AG10803 (cell line): ENCODE data around the gene KLK6.

Experiments
- DNase-seq: peaks from one replicate; pipeline ENCODE4 v3.0.0; 2010; ENCODE audit warnings: low read depth
- H3K4me3 ChIP-seq: 2 replicates; pipeline ENCODE4 v1.5.1; 2011; ENCODE audit warnings: mild to moderate bottlenecking, low read length, control low read depth
- CTCF ChIP-seq: conservative IDR thresholded peaks from 2 replicates; pipeline ENCODE4 v1.5.1; 2011; ENCODE audit warnings: mild to moderate bottlenecking, low read length, control low read depth, inconsistent platforms

KLK6 gene

DNA sequence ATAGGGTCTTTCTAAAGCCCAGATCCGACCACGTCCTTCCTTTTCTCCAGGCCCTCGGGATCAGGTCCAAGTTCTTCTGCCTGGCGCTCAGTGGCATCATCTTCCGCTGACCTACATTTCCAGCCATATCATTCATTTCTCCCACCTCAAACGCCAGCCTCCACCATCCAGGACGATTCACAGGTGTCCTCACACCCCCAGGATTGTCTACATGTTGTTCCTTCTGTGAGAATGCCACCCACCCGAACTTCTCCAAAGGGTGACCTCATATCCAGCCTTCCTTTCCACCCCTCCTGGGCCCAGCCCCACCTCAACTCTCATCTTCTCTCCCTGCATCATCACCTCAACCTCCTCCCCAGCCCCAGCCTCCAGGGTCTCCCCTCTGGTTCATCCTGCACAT lies 11.8 kb downstream of the KLK6 start:
- DNase-seq = no peak
- no peak overlapping the region for H3K4me3 ChIP-seq
- TF ChIP-seq CTCF = no peak

DNA sequence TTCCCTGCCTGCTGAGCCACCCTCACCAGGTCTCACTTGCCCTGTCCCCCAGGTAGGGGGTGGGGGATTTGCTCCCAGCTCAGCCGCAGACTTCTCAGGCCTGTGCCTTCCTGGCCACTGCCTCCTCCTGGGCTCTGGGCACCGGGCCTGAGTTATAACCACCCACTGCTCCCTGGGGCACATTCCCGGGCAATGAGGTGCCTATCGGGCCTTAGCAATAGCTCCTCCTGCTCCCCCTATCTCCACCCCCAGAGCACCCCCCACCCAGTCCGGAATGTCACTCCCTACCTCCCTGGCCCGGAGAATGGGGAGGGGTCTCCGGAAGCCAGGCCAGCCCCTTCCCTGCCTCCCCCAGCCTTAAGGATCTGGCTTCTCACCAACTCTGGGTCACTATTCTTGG lies 16.5 kb downstream of the KLK6 start, which contains the start of gene KLK5:
Gene KLK5, minus strand, starts transcription at position 129 of the 400 bp plus-strand sequence. CDS start 381 bp downstream, outside the sequence.
- DNase-seq = no peak
- no peak for TF ChIP-seq CTCF
- no peak within 1 kb of the TSS for H3K4me3 ChIP-seq

- no peak for DNase-seq
- TF ChIP-seq CTCF = no peak
- H3K4me3 ChIP-seq = no peak overlapping the region
Observed at GRCh38 chr19:50949861-50950260, 19.5 kb downstream of the KLK6 start.

DNA sequence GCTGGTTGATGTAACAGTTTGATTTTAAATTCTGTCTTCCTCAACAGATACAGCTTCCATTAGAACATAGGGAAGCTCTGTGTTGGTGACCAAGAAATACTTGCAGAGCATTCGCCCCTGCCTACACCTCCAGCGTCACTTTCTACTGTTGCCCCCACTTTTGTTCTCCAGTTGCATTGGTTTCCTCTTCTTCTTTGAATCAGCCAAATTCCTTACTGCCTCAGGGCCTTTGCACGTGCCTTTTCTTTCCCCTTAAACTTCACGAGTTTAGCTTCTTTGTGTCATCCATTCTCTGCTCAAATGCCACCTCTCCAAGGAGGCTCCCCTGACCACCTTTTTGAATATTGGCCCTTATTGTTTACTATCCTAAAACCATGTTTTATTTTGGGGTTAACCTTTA lies 22.3 kb downstream of the KLK6 start:
- TF ChIP-seq CTCF = no peak
- no peak for DNase-seq
- no peak overlapping the region for H3K4me3 ChIP-seq

DNA sequence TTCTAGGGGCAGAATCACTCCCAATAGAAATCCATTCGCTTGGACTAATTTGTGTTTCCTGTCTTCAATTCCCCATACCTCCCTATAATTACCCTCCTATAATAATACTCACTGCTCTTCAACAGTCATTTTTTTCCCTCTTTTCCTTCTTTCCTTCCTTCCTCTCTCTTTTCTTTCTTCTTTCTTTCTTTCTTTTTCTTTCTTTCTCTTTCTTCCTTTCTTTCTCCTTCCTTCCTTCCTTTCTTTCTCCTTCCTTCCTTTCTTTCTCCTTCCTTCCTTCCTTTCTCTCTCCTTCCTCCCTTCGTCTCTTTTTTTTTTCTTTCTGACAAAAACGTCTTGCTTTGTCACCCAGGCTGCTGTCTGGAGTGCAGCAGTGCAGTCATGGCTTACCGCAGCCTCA lies 24.6 kb downstream of the KLK6 start:
- TF ChIP-seq CTCF = no peak
- DNase-seq = no peak

GRCh38 chr19:50943074-50943828 lies 26.1 kb downstream of the KLK6 start:
- TF ChIP-seq CTCF = no peak
- H3K4me3 ChIP-seq = no peak overlapping the region
- no peak for DNase-seq

More for the DNA sequence above, 24.6 kb downstream of the KLK6 start:
- no peak overlapping the region for H3K4me3 ChIP-seq

- DNase-seq = no peak
- TF ChIP-seq CTCF = no peak
- no peak overlapping the region for H3K4me3 ChIP-seq
Observed at GRCh38 chr19:50939596-50939995, 29.8 kb downstream of the KLK6 start.
